Measurements from ENCODE around the gene IL1RAPL1.

Gene IL1RAPL1

GRCh38 chrX:29471829-29472228 is 884.6 kb downstream of the IL1RAPL1 start:
- no peak; the same call in 2 of the 3 replicates for ATAC-seq
- TF ChIP-seq TSHZ2 (CRISPR knock-in tag; IDR thresholded peaks at IDR 0.05) (no peak), POU6F1 (CRISPR knock-in tag; IDR thresholded peaks at IDR 0.05; ENCODE audit: borderline replicate concordance, low read depth) (no peak), TCF4 (CRISPR knock-in tag; IDR thresholded peaks at IDR 0.05; ENCODE audit: borderline replicate concordance) (no peak), CSDC2 (CRISPR knock-in tag; IDR thresholded peaks at IDR 0.05) (no peak)

GRCh38 chrX:29477878-29478277 is 890.6 kb downstream of the IL1RAPL1 start:
- ATAC-seq: peak; percentile 25; the same call in 2 of the 3 replicates
- TF ChIP-seq OSR1 (CRISPR knock-in tag; IDR thresholded peaks at IDR 0.05) (no peak), PATZ1 (CRISPR knock-in tag; IDR thresholded peaks at IDR 0.05; ENCODE audit: borderline replicate concordance) (no peak), ESRRG (CRISPR knock-in tag; IDR thresholded peaks at IDR 0.05) (no peak), TCF4 (CRISPR knock-in tag; IDR thresholded peaks at IDR 0.05; ENCODE audit: borderline replicate concordance) (no peak), CREB5 (CRISPR knock-in tag; IDR thresholded peaks at IDR 0.05; ENCODE audit: low read depth) (no peak), ZNF565 (CRISPR knock-in tag; conservative IDR thresholded peaks at IDR 0.05; ENCODE audit: low read depth) (no peak), ZNF8 (CRISPR knock-in tag; IDR thresholded peaks at IDR 0.05) (no peak), RARB (CRISPR knock-in tag; IDR thresholded peaks at IDR 0.05) (no peak), TOX (CRISPR knock-in tag; IDR thresholded peaks at IDR 0.05; ENCODE audit: borderline replicate concordance) (no peak), TSHZ2 (CRISPR knock-in tag; IDR thresholded peaks at IDR 0.05) (no peak), PPARA (CRISPR knock-in tag; IDR thresholded peaks at IDR 0.05; ENCODE audit: borderline replicate concordance) (no peak), ARNTL (CRISPR knock-in tag; IDR thresholded peaks at IDR 0.05; ENCODE audit: borderline replicate concordance, low read depth) (no peak), ZNF70 (CRISPR knock-in tag; IDR thresholded peaks at IDR 0.05) (no peak), ZFP3 (CRISPR knock-in tag; IDR thresholded peaks at IDR 0.05) (no peak), CSRNP3 (CRISPR knock-in tag; IDR thresholded peaks at IDR 0.05) (no peak), BACH2 (CRISPR knock-in tag; IDR thresholded peaks at IDR 0.05; ENCODE audit: borderline replicate concordance) (no peak), ISL1 (CRISPR knock-in tag; IDR thresholded peaks at IDR 0.05) (no peak), GLIS3 (CRISPR knock-in tag; IDR thresholded peaks at IDR 0.05) (no peak)

All from SK-N-SH treated with all-trans-retinoic acid at 6 μM for 48 hours (cell line).